HepG2 (cell line): ENCODE data around the gene HEBP1. TPM values are rescaled to one million over a fixed set of nuclear protein-coding genes. Genes with fewer than 3 reads are reported as not detected.
A peak's percentile ranks its signal among the peaks of the same experiment; 100 is the strongest.

Experiments used
- HDAC2 ChIP-seq: sonication (generic); formaldehyde crosslinking; IDR thresholded peaks from 2 replicates; pipeline ENCODE4 v1.4.0; 2020; ENCODE audit warnings: missing genetic modification reagents
- RFX1 ChIP-seq: fragments of 450-650 bp; IDR thresholded peaks from 2 replicates; pipeline ENCODE4 v1.6.1; 2017
- YEATS4 ChIP-seq: sonication (generic); formaldehyde crosslinking; IDR thresholded peaks from 2 replicates; pipeline ENCODE4 v1.4.0; 2020; ENCODE audit warnings: missing genetic modification reagents, borderline replicate concordance
- ZC3H13 ChIP-seq: sonication (generic); formaldehyde crosslinking; IDR thresholded peaks from 2 replicates; pipeline ENCODE4 v1.8.1; 2023; ENCODE audit warnings: mild to moderate bottlenecking, missing genetic modification reagents, moderate library complexity
- ZNF160 ChIP-seq: sonication (generic); formaldehyde crosslinking; IDR thresholded peaks from 2 replicates; pipeline ENCODE4 v1.8.0; 2022; ENCODE audit warnings: mild to moderate bottlenecking, inconsistent platforms, missing genetic modification reagents
- ZNF792 ChIP-seq: IDR thresholded peaks from 2 replicates; pipeline ENCODE4 v1.6.1; 2016
- ZSCAN31 ChIP-seq: sonication (generic); formaldehyde crosslinking; IDR thresholded peaks from 2 replicates; pipeline ENCODE4 v1.5.0; 2020; ENCODE audit warnings: low read depth, mild to moderate bottlenecking, missing genetic modification reagents
- polyA plus RNA-seq, 8 experiments: library from polyadenylated mRNA; depleted of rRNA in 3 of 8; stranded (reverse) in 7 of 8; unstranded in 1 of 8; fragments of >200 nt; fragmentation: Illumina TruSeq in 4 of 8; extraction: Trizol in 4 of 8; gene quantifications; 2 replicates each; pipeline versions ENCODE4 v1.2.1 to v1.2.3, GENCODE V29; 2011 to 2016; ENCODE audit warnings: low read depth in 4 of 8, missing spikeins in 1 of 8, mixed read lengths in 1 of 8; ENCODE audit not compliant: insufficient read depth in 1 of 8
- total RNA-seq, 5 experiments: library from RNA; depleted of rRNA; stranded (reverse); fragments of >200 nt; fragmentation: Illumina TruSeq; extraction: Trizol; gene quantifications; 2 replicates each; pipeline ENCODE4 v1.2.3, GENCODE V29; 2016; ENCODE audit warnings: low read depth in 1 of 5
- TF ChIP-seq, protein P1 (sequence below): sonication (generic); formaldehyde crosslinking; IDR thresholded peaks from 2 replicates; pipeline ENCODE4 v1.4.0; 2020; ENCODE audit warnings: missing genetic modification reagents, borderline replicate concordance
- TF ChIP-seq, protein P2 (sequence below): sonication (generic); formaldehyde crosslinking; IDR thresholded peaks from 2 replicates; pipeline ENCODE4 v1.5.0; 2020; ENCODE audit warnings: mild to moderate bottlenecking, missing genetic modification reagents, borderline replicate concordance
- TF ChIP-seq, protein P3 (sequence below): sonication (generic); formaldehyde crosslinking; IDR thresholded peaks from 2 replicates; pipeline ENCODE4 v1.8.0; 2022; ENCODE audit warnings: missing genetic modification reagents, mild to moderate bottlenecking, borderline replicate concordance
- TF ChIP-seq, protein P4 (sequence below): sonication (generic); formaldehyde crosslinking; IDR thresholded peaks from 2 replicates; pipeline ENCODE4 v1.4.0; 2020; ENCODE audit warnings: mild to moderate bottlenecking, missing genetic modification reagents
- TF ChIP-seq, protein P5 (sequence below): sonication (generic); formaldehyde crosslinking; IDR thresholded peaks from 2 replicates; pipeline ENCODE4 v1.4.0; 2020; ENCODE audit warnings: missing genetic modification reagents
- TF ChIP-seq, protein P6 (sequence below): sonication (generic); formaldehyde crosslinking; IDR thresholded peaks from 2 replicates; pipeline ENCODE4 v1.8.0; 2022; ENCODE audit warnings: missing genetic modification reagents, mild to moderate bottlenecking, inconsistent platforms, borderline replicate concordance
- TF ChIP-seq, protein P7 (sequence below): sonication (generic); formaldehyde crosslinking; IDR thresholded peaks from 2 replicates; pipeline ENCODE4 v1.4.0; 2020; ENCODE audit warnings: mild to moderate bottlenecking, missing genetic modification reagents
- TF ChIP-seq, protein P8 (sequence below): sonication (generic); formaldehyde crosslinking; conservative IDR thresholded peaks from 2 replicates; pipeline ENCODE4 v1.8.0; 2022; ENCODE audit warnings: missing genetic modification reagents

HEBP1 gene
- total and polyA plus RNA-seq, 2 of the 13 experiments (the other 11 are each of a cell fraction or from before 2014, with no cell fraction given), result 7.8 to 9.4 TPM

DNA sequence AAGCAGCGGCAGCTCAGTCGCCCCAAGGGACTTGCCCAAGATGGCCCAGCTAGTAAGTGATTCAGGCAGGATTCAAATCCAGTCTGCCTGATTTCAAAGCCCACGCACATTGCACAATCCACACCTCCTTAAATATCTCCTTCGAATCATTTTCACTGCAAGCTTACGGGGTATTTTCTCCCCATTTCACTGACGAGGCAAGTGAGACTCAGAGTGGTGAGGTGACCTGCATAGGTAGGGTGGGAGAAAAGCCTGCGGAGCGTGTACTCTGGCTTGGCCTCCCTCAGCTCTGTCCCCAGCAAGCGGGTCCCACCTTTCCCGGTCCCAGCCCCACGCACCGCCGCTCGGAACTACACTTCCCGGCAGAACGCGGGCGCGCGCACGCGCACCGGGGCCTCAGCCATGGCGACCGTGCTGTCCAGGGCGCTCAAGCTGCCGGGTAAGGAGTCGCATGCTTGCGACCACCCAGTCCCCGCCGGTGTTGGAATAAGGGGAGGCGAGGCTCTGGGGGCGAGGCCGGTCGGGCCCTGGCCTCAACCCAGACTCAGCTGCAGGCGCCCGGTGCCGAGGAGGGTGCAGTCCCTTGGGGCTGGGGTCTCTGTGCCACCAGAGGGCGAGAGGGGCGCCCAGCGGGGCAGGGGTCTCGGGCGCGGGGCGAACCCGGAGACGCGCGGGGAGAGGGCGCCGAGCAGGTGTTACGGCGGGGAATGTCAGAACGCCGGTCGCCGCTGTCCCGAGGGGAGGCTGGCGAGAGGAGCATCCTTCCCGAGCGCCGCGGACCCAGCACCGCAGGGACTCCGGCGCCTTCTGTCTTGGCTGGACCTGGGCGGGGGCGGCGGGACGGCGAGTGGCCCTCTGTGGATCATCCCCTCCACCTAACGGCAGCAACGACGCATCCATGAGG lies 44.2 kb upstream of the HEBP1 start, which contains the start of gene FAM234B (continued):
- TF ChIP-seq, protein P1, sequence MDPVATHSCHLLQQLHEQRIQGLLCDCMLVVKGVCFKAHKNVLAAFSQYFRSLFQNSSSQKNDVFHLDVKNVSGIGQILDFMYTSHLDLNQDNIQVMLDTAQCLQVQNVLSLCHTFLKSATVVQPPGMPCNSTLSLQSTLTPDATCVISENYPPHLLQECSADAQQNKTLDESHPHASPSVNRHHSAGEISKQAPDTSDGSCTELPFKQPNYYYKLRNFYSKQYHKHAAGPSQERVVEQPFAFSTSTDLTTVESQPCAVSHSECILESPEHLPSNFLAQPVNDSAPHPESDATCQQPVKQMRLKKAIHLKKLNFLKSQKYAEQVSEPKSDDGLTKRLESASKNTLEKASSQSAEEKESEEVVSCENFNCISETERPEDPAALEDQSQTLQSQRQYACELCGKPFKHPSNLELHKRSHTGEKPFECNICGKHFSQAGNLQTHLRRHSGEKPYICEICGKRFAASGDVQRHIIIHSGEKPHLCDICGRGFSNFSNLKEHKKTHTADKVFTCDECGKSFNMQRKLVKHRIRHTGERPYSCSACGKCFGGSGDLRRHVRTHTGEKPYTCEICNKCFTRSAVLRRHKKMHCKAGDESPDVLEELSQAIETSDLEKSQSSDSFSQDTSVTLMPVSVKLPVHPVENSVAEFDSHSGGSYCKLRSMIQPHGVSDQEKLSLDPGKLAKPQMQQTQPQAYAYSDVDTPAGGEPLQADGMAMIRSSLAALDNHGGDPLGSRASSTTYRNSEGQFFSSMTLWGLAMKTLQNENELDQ, result peak; percentile 82; the same call in 1 of the 2 replicates
- TF ChIP-seq RFX1 (no peak), ZSCAN31 (CRISPR knock-in tag) (peak; percentile 51; the same call in 1 of the 2 replicates), ZNF160 (CRISPR knock-in tag) (peak; percentile 81; the same call in 1 of the 2 replicates), ZNF792 (CRISPR knock-in tag) (0 out of 2 replicates have a peak, but pooled peaks have one; percentile 46), YEATS4 (CRISPR knock-in tag) (peak; percentile 59; the same call in 1 of the 2 replicates), HDAC2 (CRISPR knock-in tag) (0 out of 2 replicates have a peak, but pooled peaks have one; percentile 53), ZC3H13 (no peak)
- TF ChIP-seq, protein P2, sequence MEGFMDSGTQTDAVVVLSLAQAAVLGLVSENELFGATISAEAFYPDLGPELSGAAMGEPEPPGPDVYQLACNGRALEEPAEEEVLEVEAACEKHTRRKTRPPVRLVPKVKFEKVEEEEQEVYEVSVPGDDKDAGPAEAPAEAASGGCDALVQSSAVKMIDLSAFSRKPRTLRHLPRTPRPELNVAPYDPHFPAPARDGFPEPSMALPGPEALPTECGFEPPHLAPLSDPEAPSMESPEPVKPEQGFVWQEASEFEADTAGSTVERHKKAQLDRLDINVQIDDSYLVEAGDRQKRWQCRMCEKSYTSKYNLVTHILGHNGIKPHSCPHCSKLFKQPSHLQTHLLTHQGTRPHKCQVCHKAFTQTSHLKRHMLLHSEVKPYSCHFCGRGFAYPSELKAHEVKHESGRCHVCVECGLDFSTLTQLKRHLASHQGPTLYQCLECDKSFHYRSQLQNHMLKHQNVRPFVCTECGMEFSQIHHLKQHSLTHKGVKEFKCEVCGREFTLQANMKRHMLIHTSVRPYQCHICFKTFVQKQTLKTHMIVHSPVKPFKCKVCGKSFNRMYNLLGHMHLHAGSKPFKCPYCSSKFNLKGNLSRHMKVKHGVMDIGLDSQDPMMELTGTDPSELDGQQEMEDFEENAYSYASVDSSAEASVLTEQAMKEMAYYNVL, result peak; percentile 71; the same call in 1 of the 2 replicates
- TF ChIP-seq, protein P3, sequence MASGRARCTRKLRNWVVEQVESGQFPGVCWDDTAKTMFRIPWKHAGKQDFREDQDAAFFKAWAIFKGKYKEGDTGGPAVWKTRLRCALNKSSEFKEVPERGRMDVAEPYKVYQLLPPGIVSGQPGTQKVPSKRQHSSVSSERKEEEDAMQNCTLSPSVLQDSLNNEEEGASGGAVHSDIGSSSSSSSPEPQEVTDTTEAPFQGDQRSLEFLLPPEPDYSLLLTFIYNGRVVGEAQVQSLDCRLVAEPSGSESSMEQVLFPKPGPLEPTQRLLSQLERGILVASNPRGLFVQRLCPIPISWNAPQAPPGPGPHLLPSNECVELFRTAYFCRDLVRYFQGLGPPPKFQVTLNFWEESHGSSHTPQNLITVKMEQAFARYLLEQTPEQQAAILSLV (CRISPR knock-in tag), result peak; percentile 61; the same call in 1 of the 2 replicates
- TF ChIP-seq, protein P4, sequence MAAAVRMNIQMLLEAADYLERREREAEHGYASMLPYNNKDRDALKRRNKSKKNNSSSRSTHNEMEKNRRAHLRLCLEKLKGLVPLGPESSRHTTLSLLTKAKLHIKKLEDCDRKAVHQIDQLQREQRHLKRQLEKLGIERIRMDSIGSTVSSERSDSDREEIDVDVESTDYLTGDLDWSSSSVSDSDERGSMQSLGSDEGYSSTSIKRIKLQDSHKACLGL, result peak; percentile 94
- TF ChIP-seq, protein P5, sequence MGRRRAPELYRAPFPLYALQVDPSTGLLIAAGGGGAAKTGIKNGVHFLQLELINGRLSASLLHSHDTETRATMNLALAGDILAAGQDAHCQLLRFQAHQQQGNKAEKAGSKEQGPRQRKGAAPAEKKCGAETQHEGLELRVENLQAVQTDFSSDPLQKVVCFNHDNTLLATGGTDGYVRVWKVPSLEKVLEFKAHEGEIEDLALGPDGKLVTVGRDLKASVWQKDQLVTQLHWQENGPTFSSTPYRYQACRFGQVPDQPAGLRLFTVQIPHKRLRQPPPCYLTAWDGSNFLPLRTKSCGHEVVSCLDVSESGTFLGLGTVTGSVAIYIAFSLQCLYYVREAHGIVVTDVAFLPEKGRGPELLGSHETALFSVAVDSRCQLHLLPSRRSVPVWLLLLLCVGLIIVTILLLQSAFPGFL, result 0 out of 2 replicates have a peak, but pooled peaks have one; percentile 66
- TF ChIP-seq, protein P6, sequence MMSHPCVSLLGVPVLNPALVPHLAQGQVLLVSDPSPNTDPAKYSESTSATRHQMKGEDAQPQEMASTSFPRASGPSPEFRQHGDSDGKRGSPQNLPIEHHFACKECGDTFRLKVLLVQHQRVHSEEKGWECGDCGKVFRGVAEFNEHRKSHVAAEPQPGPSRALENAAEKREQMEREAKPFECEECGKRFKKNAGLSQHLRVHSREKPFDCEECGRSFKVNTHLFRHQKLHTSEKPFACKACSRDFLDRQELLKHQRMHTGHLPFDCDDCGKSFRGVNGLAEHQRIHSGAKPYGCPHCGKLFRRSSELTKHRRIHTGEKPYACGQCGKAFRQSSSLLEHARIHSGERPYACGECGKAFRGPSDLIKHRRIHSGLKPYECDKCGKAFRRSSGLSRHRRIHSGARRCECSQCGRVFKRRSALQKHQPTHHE, result 0 out of 2 replicates have a peak, but pooled peaks have one; percentile 53
- TF ChIP-seq, protein P7, sequence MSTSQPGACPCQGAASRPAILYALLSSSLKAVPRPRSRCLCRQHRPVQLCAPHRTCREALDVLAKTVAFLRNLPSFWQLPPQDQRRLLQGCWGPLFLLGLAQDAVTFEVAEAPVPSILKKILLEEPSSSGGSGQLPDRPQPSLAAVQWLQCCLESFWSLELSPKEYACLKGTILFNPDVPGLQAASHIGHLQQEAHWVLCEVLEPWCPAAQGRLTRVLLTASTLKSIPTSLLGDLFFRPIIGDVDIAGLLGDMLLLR, result 0 out of 2 replicates have a peak, but pooled peaks have one; percentile 58
- TF ChIP-seq, protein P8, sequence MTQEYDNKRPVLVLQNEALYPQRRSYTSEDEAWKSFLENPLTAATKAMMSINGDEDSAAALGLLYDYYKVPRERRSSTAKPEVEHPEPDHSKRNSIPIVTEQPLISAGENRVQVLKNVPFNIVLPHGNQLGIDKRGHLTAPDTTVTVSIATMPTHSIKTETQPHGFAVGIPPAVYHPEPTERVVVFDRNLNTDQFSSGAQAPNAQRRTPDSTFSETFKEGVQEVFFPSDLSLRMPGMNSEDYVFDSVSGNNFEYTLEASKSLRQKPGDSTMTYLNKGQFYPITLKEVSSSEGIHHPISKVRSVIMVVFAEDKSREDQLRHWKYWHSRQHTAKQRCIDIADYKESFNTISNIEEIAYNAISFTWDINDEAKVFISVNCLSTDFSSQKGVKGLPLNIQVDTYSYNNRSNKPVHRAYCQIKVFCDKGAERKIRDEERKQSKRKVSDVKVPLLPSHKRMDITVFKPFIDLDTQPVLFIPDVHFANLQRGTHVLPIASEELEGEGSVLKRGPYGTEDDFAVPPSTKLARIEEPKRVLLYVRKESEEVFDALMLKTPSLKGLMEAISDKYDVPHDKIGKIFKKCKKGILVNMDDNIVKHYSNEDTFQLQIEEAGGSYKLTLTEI, result no peak
